ENCODE measurements around the gene POLR2C.

POLR2C gene

GRCh38 chr16:57481421-57481820 is 18.9 kb downstream of the POLR2C start:
- no peak for DNase-seq (ENCODE audit: low spot score)
- ChIA-PET POLR2A (ENCODE audit: low non-redundant PET) (no interaction called here), CTCF (interaction anchor here (0.6 to 1.3 kb wide), 2 partner anchors 19 to 348 kb away, joined by 3 read pairs; partner anchors contain the start of gene POLR2C)
- no peak overlapping the region for H3K27ac ChIP-seq
- TF ChIP-seq CTCF (conservative IDR thresholded peaks at IDR 0.05; ENCODE audit: low read depth): no peak

DNA sequence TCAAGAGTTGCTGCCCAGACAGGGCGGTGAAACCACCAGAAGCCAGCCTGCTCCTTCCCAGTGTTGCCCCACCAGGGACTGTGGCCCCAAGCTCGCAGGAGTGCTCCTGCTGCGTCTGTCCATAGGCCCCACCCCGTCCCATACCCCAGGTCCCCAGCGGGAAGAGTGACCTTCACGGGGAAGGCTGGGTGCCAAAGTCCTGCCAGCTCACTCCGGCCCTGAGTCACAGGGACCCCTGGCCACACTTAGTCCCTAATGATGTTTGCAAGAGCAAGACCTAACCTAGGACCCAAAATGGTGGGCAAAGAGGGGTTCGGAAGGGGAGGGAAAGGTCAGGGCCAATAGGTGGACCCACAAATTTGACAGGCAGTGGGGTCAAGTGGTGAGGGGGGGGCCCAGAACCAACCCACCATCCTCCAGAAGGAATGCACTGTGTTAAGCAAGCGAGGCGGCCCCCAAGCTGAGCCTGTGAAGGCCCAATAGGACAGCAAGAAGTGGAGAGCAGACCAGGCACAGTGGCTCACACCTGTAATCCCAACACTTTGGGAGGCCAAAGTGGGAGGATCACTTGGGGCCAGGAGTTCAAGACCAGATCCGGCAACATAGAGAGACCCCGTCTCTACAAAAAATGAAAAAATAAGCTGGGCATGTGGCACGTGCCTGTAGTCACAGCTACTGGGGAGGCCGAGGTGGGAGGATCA is 20.5 kb downstream of the POLR2C start:
- ChIA-PET CTCF (interaction anchor here (0.7 to 0.9 kb wide), 3 partner anchors 8 to 37 kb away, joined by 3 to 4 read pairs (median 3); no protein-coding TSS in a partner anchor), POLR2A (ENCODE audit: low non-redundant PET) (no interaction called here)
- no peak for TF ChIP-seq CTCF (conservative IDR thresholded peaks at IDR 0.05; ENCODE audit: low read depth)
- no peak for DNase-seq (ENCODE audit: low spot score)
- H3K27ac ChIP-seq: no peak overlapping the region

GRCh38 chr16:57483725-57484514 is 21.4 kb downstream of the POLR2C start:
- CTCF ChIA-PET: interaction anchor here (0.9 kb wide), 1 partner anchor 9 kb away, joined by 3 read pairs; no protein-coding TSS in a partner anchor
- no peak for TF ChIP-seq CTCF (conservative IDR thresholded peaks at IDR 0.05; ENCODE audit: low read depth)
- DNase-seq (ENCODE audit: low spot score): no peak
- no peak overlapping the region for H3K27ac ChIP-seq
- POLR2A ChIA-PET (ENCODE audit: low non-redundant PET): no interaction called here

GRCh38 chr16:57484515-57485005 is 22.1 kb downstream of the POLR2C start:
- ChIA-PET POLR2A (ENCODE audit: low non-redundant PET) (no interaction called here), CTCF (interaction anchor here (1.1 kb wide), 1 partner anchor 22 kb away, joined by 4 read pairs; the partner anchor contains the start of gene POLR2C)
- no peak overlapping the region for H3K27ac ChIP-seq
- no peak for DNase-seq (ENCODE audit: low spot score)
- TF ChIP-seq CTCF (conservative IDR thresholded peaks at IDR 0.05; ENCODE audit: low read depth): no peak

- DNase-seq (ENCODE audit: low spot score): no peak
- H3K27ac ChIP-seq: peak overlapping the region; percentile 48; the same call in 1 of the 2 replicates
- no peak for TF ChIP-seq CTCF (conservative IDR thresholded peaks at IDR 0.05; ENCODE audit: low read depth)
- CTCF ChIA-PET: interaction anchor here (0.6 to 1.6 kb wide), 4 partner anchors 23 to 93 kb away, joined by 3 to 7 read pairs (median 4); partner anchors contain the start of gene POLR2C
- POLR2A ChIA-PET (ENCODE audit: low non-redundant PET): interaction anchor here (1.0 kb wide), 1 partner anchor 23 kb away, joined by 3 read pairs; the partner anchor contains the start of gene POLR2C
Observed at GRCh38 chr16:57485091-57485915, 22.8 kb downstream of the POLR2C start.

Measured in RWPE1 (cell line).